ENCODE results near the gene GPD2. TPM values are rescaled to one million over a fixed set of nuclear protein-coding genes. Genes with fewer than 3 reads are reported as not detected.
"Not testable (repeated sequence)": the region's sequence is repeated elsewhere in the genome, so short reads cannot be mapped to it uniquely, and the experiment has no call there.

GPD2 gene
- polyA plus RNA-seq, 3 donors: 17.9 to 22.2 (median 20.8) TPM

DNA sequence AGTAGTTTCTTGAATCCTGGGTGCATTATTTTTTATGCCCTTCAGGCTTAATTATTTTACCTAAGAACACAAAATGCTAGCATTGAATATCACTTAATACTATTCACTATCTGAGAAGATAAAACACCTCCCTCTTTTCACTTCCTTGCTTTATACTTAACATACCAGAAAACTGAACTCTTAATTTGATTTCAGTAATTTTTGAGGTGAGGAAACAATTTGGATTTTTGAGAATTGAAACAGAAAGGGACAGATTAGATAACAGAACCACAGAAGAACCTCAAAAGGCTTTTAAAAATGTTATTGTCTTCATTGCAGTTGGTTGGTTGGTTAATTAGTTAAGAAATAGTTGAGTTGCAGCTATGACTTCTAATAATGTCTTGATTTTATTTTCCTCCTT, 69.5 kb downstream of the GPD2 start:
- DNase-seq (ENCODE audit: extremely low read depth in 1 of 11, low read depth in 9 of 11, low spot score in 4 of 11): no peak

DNA sequence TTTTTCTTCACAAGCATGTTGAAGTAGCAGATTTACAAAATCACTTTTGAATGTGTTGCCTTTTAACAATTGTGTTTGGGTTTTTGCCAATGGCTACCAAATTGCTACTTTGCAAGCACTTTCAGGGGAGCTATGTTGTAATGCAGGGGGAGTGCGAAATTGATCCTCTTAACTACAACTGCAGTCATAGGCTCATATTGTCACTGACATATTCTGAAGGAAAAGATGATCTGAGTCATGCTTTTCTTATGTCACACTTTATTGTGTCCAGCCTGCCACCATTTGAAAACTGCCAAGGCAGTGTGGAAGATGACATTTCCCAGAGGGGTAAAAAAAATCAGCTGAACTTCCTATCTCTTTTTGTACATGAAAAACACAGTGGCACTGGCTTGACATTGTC, 74.9 kb downstream of the GPD2 start:
- no peak for DNase-seq (ENCODE audit: extremely low read depth in 1 of 11, low read depth in 9 of 11, low spot score in 4 of 11)

GRCh38 chr2:156511803-156512202, 75.6 kb downstream of the GPD2 start:
- no peak for DNase-seq (ENCODE audit: extremely low read depth in 1 of 11, low read depth in 9 of 11, low spot score in 4 of 11)

GRCh38 chr2:156512451-156512850, 76.3 kb downstream of the GPD2 start:
- no peak for DNase-seq (ENCODE audit: extremely low read depth in 1 of 11, low read depth in 9 of 11, low spot score in 4 of 11)

DNA sequence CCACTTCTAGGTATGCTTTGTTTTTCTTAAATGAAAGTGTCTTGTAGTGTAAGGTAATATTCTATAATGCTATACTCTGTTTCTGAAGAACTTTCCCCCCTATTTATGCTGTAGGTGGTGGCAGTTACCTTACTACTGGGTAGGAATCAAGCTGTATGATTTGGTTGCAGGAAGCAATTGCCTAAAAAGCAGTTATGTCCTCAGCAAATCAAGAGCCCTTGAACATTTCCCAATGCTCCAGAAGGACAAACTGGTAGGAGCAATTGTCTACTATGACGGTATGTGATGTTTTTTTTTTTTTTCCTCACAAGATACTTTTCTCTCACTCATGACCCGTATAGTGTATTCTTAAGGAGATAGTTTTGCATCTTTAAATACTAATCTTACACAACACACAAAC, 77.0 kb downstream of the GPD2 start:
- no peak for DNase-seq (ENCODE audit: extremely low read depth in 1 of 11, low read depth in 9 of 11, low spot score in 4 of 11)

- no peak for DNase-seq (ENCODE audit: extremely low read depth in 1 of 11, low read depth in 9 of 11, low spot score in 4 of 11)
These were observed 81.2 kb downstream of the GPD2 start for GRCh38 chr2:156517419-156517818.

- no peak for DNase-seq (ENCODE audit: extremely low read depth in 1 of 11, low read depth in 9 of 11, low spot score in 4 of 11)
These were observed 82.0 kb downstream of the GPD2 start for GRCh38 chr2:156518138-156518537.

DNA sequence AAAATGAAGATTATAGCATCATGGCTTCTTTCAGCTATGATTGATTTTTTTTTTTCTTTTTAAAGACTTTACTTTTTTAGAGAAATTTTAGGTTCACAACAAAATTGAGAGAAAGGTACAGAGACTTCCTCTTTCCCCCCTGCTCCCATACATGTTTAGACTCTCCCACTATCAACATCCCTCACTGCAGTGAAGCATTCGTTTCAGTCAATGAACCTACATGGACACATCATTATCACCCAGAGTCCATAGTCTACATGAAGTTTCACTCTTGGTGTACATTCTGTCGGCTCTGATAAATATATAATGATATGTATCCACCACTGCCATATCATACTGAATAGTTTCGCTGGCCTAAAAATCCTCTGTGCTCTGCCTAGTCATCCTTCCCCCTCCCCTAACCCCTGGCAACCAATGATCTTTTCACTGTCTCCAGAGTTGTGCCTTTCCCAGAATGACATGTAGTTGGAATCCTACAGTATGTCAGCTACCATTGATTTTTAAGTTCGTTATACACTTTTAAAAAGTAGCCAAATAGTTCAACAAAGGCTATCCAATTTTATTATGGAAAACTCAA, 86.8 kb downstream of the GPD2 start:
- DNase-seq (ENCODE audit: extremely low read depth in 1 of 11, low read depth in 9 of 11, low spot score in 4 of 11): no peak

- DNase-seq (ENCODE audit: extremely low read depth in 1 of 11, low read depth in 9 of 11, low spot score in 4 of 11): no peak
These were observed 90.9 kb downstream of the GPD2 start for GRCh38 chr2:156526950-156527636.

DNA sequence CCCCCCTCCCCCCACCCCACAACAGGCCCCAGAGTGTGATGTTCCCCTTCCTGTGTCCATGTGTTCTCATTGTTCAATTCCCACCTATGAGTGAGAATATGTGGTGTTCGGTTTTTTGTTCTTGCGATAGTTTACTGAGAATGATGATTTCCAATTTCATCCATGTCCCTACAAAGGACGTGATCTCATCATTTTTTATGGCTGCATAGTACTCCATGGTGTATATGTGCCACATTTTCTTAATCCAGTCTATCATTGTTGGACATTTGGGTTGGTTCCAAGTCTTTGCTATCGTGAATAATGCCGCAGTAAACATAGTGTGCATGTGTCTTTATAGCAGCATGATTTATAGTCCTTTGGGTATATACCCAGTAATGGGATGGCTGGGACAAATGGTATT, 92.4 kb downstream of the GPD2 start:
- not testable (repeated sequence) for DNase-seq (ENCODE audit: extremely low read depth in 1 of 11, low read depth in 9 of 11, low spot score in 4 of 11)

- DNase-seq (ENCODE audit: extremely low read depth in 1 of 11, low read depth in 9 of 11, low spot score in 4 of 11): no peak
These were observed 96.8 kb downstream of the GPD2 start for GRCh38 chr2:156532989-156533388.

- no peak for DNase-seq (ENCODE audit: extremely low read depth in 1 of 11, low read depth in 9 of 11, low spot score in 4 of 11)
These were observed 100.4 kb downstream of the GPD2 start for GRCh38 chr2:156536534-156536933.

GRCh38 chr2:156537141-156537540, 101.0 kb downstream of the GPD2 start:
- no peak for DNase-seq (ENCODE audit: extremely low read depth in 1 of 11, low read depth in 9 of 11, low spot score in 4 of 11)

DNA sequence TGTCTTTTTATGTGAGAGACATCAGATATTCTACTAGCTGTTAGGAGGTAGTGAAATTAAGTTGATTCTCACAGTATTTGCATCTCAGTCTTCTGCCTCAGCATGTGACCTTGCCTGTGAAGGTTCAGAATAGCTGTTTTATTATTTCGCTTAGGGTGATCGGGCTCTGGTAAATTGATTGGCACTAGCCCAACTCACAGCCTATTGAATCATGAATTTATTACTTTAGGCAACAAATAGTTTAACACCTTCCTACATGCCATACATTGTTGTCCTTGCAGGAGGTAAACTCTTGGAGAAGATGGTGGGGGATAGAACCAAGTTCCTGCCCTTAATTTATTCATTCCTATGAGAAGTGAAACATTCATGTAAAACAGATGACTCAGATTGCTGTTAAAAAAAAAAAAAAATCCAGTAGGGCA, 101.9 kb downstream of the GPD2 start:
- DNase-seq (ENCODE audit: extremely low read depth in 1 of 11, low read depth in 9 of 11, low spot score in 4 of 11): no peak

- DNase-seq (ENCODE audit: extremely low read depth in 1 of 11, low read depth in 9 of 11, low spot score in 4 of 11): no peak
These were observed 103.1 kb downstream of the GPD2 start for GRCh38 chr2:156539086-156539860.

- DNase-seq (ENCODE audit: extremely low read depth in 1 of 11, low read depth in 9 of 11, low spot score in 4 of 11): no peak
These were observed 104.5 kb downstream of the GPD2 start for GRCh38 chr2:156540706-156541105.

GRCh38 chr2:156541229-156541628, 105.0 kb downstream of the GPD2 start:
- DNase-seq (ENCODE audit: extremely low read depth in 1 of 11, low read depth in 9 of 11, low spot score in 4 of 11): no peak

GRCh38 chr2:156541706-156542105, 105.5 kb downstream of the GPD2 start:
- DNase-seq (ENCODE audit: extremely low read depth in 1 of 11, low read depth in 9 of 11, low spot score in 4 of 11): no peak

DNA sequence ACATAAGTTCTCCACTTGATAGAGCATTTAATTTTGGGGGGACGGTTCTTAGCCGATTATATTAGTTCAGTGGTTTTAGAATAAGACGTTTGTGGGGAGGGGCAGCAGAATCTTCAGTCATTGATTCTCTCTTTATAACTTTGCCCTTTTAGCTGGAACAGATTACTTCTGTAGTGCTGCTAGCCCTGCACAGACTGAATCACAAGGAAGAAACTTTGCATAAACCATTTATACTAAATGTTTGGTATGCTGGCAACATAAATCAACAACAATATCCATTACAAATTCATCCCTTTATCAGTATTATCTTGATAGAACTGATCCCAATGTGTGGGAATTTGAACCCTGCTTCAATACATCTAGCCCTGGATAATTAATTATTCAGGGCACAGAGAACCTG, 112.2 kb downstream of the GPD2 start:
- DNase-seq (ENCODE audit: extremely low read depth in 1 of 11, low read depth in 9 of 11, low spot score in 4 of 11): no peak

- no peak for DNase-seq (ENCODE audit: extremely low read depth in 1 of 11, low read depth in 9 of 11, low spot score in 4 of 11)
These were observed 117.7 kb downstream of the GPD2 start for GRCh38 chr2:156553714-156554442.

Data from renal cortex interstitium (tissue), 11 donors.